Kidney (tissue), 14 donors: Measurements from ENCODE around the gene MYRIP. TPM values are rescaled to one million over a fixed set of nuclear protein-coding genes. Genes with fewer than 3 reads are reported as not detected.

Source experiments
- DNase-seq, 5 donors: peaks; one replicate each; pipeline ENCODE4 v3.0.0-alpha.2; 2013 to 2020
- FAIRE-seq: peaks from 2 replicates; lab custom pipeline; 2012; peaks lifted over from hg19 to GRCh38; lab: Jason Lieb, UNC
- H3K27ac ChIP-seq, 2 donors: one replicate each; pipeline ENCODE4 v1.7.0; 2013; ENCODE audit warnings: low read depth in 2 of 2, low read length in 2 of 2, inconsistent platforms in 1 of 2
- H3K27me3 ChIP-seq: one replicate; pipeline ENCODE4 v1.7.1; 2013; ENCODE audit warnings: low read length, inconsistent platforms; ENCODE audit not compliant: control insufficient read depth, insufficient read depth
- H3K36me3 ChIP-seq, 3 donors: one replicate each; pipeline versions ENCODE4 v1.7.0 to v1.7.1; 2013; ENCODE audit warnings: low read length in 3 of 3, control low read depth in 1 of 3, inconsistent platforms in 1 of 3; ENCODE audit not compliant: insufficient read depth in 3 of 3, control insufficient read depth in 2 of 3
- H3K4me1 ChIP-seq, 3 donors: one replicate each; pipeline versions ENCODE4 v1.7.0 to v1.7.1; 2013; ENCODE audit warnings: low read length in 3 of 3, inconsistent platforms in 1 of 3, low read depth in 1 of 3; ENCODE audit not compliant: control insufficient read depth in 2 of 3, insufficient read depth in 2 of 3
- H3K4me3 ChIP-seq, 3 donors: one replicate each; pipeline versions ENCODE4 v1.7.0 to v1.8.1; 2013; ENCODE audit warnings: low read length in 3 of 3, control low read depth in 1 of 3, inconsistent platforms in 1 of 3
- H3K9ac ChIP-seq, 3 donors: one replicate each; pipeline versions ENCODE4 v1.7.0 to v1.7.1; 2013; ENCODE audit warnings: low read length in 3 of 3, control low read depth in 1 of 3, inconsistent platforms in 1 of 3
- H3K9me3 ChIP-seq, 3 donors: one replicate each; pipeline versions ENCODE4 v1.7.0 to v1.7.1; 2013; ENCODE audit warnings: low read length in 3 of 3, control low read depth in 1 of 3, inconsistent platforms in 1 of 3; ENCODE audit not compliant: control insufficient read depth in 2 of 3, insufficient read depth in 1 of 3
- CTCF ChIP-seq: IDR thresholded peaks from 3 replicates; pipeline ENCODE4 v1.5.1; 2012; ENCODE audit warnings: mild to moderate bottlenecking, moderate library complexity, borderline replicate concordance; ENCODE audit not compliant: insufficient read depth; ENCODE audit errors: extremely low read depth
- intact Hi-C: fragments of 100-400 bp; cut with DNase I; formaldehyde crosslinking; loops from one replicate; pipeline ENCODE4 v1.11.1; 2022
- polyA plus RNA-seq: library from polyadenylated mRNA; stranded (reverse); fragments of 350-450 nt; fragmentation: Illumina TruSeq; extraction: RNeasy Lipid Tissue Mini Kit (QIAGEN cat#74804); gene quantifications from one replicate; pipeline ENCODE4 v1.2.3, GENCODE V29; 2014; ENCODE audit warnings: low read depth, low replicate concordance; ENCODE audit not compliant: insufficient read depth
- total RNA-seq: library from RNA; stranded (reverse); fragmentation: NEBNext Ultra II Directional; extraction: Animal tissue kit (Norgen Biotek cat#: 25700); gene quantifications from one replicate; pipeline ENCODE4 v1.2.1, GENCODE V29; 2021
- donor health status: control.
- donor health status: control.
- donor health status: control.
- donor health status: control.
- donor health status: control.
- donor health status: DM: yes; HTN: yes; CAD: no.
- donor health status: Normal renal cell carcinoma (clear cell type).

MYRIP gene
- total and polyA plus RNA-seq, 2 donors from 2014 or later, result 0.92 to 6.6 TPM

- TF ChIP-seq CTCF, result no peak
- Histone ChIP-seq H3K9ac (no peak overlapping the region), H3K4me1 (peaks cover 0 to 3% (median 0%) of the 10 kb centered on the region in 3 donors), H3K27ac (no peak overlapping the region), H3K9me3 (no peaks in the 10 kb centered on the region), H3K36me3 (no peaks in the 10 kb centered on the region), H3K27me3 (no peaks in the 10 kb centered on the region), H3K4me3 (no peak overlapping the region)
- DNase-seq (no peak), FAIRE-seq (no peak)
- intact Hi-C loops, result no loop called here
Observed at GRCh38 chr3:39937874-39938273, 128.5 kb downstream of the MYRIP start.

- DNase-seq (peak in 1 of 5 donors; percentile 18), FAIRE-seq (no peak)
- intact Hi-C loops, result no loop called here
Observed at GRCh38 chr3:39941931-39942330, 132.5 kb downstream of the MYRIP start.

GRCh38 chr3:39960515-39961191 is 151.2 kb downstream of the MYRIP start:
- peaks cover 0 to 2% (median 0%) of the 10 kb centered on the region in 3 donors for H3K4me1 ChIP-seq
- H3K9ac ChIP-seq, result no peak overlapping the region
- DNase-seq (no peak), FAIRE-seq (no peak)
- no peaks in the 10 kb centered on the region for H3K9me3 ChIP-seq
- TF ChIP-seq CTCF, result no peak
- intact Hi-C loops, result no loop called here
- H3K4me3 ChIP-seq, result no peak overlapping the region
- no peaks in the 10 kb centered on the region for H3K36me3 ChIP-seq
- no peak overlapping the region for H3K27ac ChIP-seq
- no peaks in the 10 kb centered on the region for H3K27me3 ChIP-seq

More at GRCh38 chr3:39941931-39942330, 132.5 kb downstream of the MYRIP start:
- Histone ChIP-seq H3K27ac (no peak overlapping the region), H3K27me3 (no peaks in the 10 kb centered on the region), H3K4me1 (no peaks in the 10 kb centered on the region), H3K36me3 (no peaks in the 10 kb centered on the region), H3K9ac (no peak overlapping the region), H3K4me3 (no peak overlapping the region), H3K9me3 (no peaks in the 10 kb centered on the region)
- no peak for TF ChIP-seq CTCF
